GM18951 (cell line): ENCODE data around the gene HIVEP2.

Source experiments
- POLR2A ChIP-seq: IDR thresholded peaks from 4 replicates; pipeline ENCODE4 v1.6.1; 2011; ENCODE audit warnings: mild to moderate bottlenecking; ENCODE audit not compliant: insufficient read length, insufficient read depth; ENCODE audit errors: extremely low read depth
- in situ Hi-C: fragments of 300-500 bp; cut with MboI; formaldehyde crosslinking; loops from one replicate; pipeline ENCODE4 v1.12.0; 2022; ENCODE audit warnings: low sequenced_read_pairs, mixed read lengths, inconsistent platforms; ENCODE audit not compliant: unreplicated experiment

HIVEP2 gene

GRCh38 chr6:142783499-142783898 is 161.5 kb downstream of the HIVEP2 start:
- in situ Hi-C loops, result no loop called here
- TF ChIP-seq POLR2A, result no peak

DNA sequence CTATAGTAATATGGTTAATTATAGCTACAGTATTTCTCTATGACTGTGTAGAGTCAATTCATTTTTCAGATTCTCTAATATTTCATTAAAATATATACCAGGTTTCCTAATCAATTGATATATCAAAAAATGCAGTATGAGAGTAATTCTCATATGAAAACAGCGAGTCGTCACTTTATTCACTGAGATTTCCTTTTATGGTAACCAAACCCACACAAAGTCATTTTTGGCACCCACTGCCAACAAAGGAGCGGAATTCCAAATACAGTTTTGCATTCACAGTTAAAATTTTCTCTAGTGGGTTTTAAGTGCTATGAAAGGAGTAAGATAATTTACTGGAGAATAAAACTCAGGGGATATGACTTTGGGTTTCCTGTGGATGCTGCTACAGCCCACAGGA is 163.8 kb downstream of the HIVEP2 start:
- TF ChIP-seq POLR2A, result no peak

GRCh38 chr6:142773859-142774648 is 170.9 kb downstream of the HIVEP2 start:
- in situ Hi-C loops, result no loop called here
- TF ChIP-seq POLR2A, result no peak

More for the DNA sequence above, 163.8 kb downstream of the HIVEP2 start:
- in situ Hi-C loops, result no loop called here

GRCh38 chr6:142773324-142773723 is 171.7 kb downstream of the HIVEP2 start:
- in situ Hi-C loops, result no loop called here
- no peak for TF ChIP-seq POLR2A

GRCh38 chr6:142771162-142771561 is 173.8 kb downstream of the HIVEP2 start:
- no peak for TF ChIP-seq POLR2A
- in situ Hi-C loops, result no loop called here

DNA sequence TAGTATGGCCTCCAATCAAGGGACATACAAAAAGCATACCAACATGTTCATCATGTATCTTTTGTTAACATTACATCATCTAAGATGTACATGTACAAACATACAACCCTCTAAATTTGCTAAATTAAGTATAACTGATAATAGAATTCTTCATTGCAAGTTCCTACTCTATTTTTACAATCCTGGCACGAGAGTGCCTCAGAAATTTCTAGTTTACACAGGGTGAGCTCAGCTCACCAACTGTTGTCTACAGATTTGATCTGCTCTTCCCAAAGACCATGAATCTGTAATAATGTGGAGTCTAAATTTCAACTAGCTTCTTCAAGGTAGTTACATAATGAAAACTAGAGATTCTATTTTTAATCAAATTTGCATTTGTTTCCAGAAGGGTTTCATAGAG is 179.7 kb downstream of the HIVEP2 start:
- in situ Hi-C loops, result no loop called here
- TF ChIP-seq POLR2A, result no peak

DNA sequence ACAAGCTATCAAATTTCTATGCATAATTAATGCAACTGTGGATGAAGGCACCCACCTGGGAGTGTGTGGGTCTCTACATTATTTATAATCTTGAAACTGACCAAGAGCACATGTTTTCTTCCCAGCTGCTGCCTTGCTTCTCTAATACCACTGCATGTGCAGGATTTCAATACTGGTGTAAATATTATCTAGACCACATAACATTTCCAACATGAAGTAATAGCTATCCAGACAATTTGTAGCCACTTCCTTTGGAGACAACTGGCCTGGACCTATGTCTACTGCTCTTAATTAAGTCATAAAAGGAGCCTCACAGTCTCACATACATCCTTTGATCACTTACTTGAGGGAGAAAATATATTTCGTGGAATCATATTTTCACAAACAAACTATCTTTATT is 180.7 kb downstream of the HIVEP2 start:
- in situ Hi-C loops, result no loop called here
- no peak for TF ChIP-seq POLR2A

DNA sequence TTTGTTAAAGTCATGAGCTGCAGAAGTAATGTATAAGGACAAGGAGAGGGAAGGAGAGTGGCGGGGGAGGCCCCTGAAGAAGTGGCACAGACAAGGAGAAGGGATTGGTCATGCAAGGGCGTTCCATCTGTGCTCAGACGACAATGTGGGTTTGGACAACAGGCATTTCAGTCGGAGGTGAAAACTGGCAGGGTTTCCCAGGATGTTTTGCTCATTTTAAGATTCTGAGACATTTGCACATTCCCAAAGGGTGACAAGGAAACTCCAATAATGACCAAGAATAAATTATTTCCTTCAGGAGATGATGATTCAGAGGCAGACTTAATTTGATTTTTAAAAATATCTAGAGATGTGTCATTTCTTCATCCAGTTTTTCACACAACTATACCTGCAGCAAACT is 181.8 kb downstream of the HIVEP2 start:
- in situ Hi-C loops, result no loop called here
- TF ChIP-seq POLR2A, result no peak

DNA sequence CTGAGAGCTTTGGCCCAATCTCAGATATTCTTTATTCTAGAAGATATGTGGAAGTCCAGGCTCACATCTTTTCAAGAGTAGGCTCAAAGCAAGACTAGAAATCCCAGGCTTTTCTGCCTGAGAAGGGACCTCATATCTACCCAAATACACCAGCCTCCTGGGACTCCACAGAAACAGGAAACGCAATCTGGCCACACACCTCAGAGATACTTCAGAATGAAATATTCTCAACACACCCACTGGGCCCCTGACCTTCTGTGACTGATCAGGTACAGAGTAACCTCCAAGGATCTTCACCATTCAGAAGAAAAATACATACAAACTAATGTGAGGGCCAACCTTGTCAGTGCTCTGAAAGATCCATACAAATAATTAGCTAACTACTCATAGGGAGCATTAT is 183.2 kb downstream of the HIVEP2 start:
- TF ChIP-seq POLR2A, result no peak
- in situ Hi-C loops, result no loop called here

GRCh38 chr6:142760152-142760551 is 184.8 kb downstream of the HIVEP2 start:
- no peak for TF ChIP-seq POLR2A
- in situ Hi-C loops, result no loop called here

GRCh38 chr6:142758629-142759025 is 186.3 kb downstream of the HIVEP2 start:
- TF ChIP-seq POLR2A, result no peak
- in situ Hi-C loops, result no loop called here

DNA sequence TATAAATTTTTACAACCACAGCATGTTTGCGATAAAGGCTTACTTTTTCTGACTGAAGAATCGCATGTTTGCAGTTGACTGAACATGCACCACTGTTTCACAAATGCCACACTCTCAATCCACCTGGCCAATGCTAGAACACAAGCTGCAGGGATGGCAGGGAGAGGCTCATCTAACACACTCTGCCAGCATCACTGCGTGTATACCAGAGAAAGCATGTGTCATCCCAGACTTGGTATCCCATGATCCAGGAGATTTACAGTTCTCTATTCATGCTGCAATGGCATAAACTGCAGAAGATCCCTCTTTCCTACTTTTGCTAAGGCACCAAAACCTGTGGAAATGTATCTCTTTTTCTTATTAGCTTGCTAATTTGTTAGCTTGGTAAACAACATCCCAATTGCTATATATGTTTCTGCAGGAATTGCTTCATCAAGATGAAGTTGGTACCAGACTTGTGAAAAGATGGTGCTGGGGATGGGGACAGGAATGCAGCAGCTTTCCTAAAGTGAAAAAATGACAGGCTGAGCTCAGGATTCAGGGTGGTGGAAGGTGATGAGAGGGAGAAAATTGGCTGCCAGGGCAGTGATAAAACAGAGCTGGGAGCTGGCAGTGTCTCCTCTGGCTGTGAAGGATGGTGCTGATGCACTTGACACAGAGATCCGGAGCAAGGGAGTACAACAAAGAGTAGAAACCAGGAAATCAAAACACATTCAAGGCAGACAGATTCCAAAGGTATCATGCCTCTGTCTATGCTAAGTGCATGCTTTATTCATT is 186.9 kb downstream of the HIVEP2 start:
- in situ Hi-C loops, result no loop called here
- TF ChIP-seq POLR2A, result no peak

- in situ Hi-C loops, result no loop called here
- no peak for TF ChIP-seq POLR2A
Measured at GRCh38 chr6:142756215-142756630, 188.8 kb downstream of the HIVEP2 start.

DNA sequence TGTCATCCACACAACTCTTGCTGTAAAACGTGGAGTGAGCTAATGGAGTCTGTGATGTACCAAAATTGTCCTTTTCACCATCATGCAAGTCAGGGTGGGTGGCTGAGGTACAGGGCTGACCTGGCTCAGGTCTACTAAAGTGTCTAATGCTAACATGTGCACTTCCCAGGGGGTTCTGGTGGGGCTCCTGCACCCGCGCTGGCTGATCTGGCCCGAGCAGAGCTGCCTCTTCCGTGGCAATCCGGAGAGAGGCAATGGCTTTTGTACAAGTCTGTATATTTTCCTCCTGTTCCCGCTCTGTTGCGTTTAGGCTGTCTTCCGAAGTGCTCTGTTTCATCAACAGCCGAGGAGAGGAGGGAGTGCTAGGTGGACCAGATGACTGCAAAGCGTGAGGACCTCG is 191.8 kb downstream of the HIVEP2 start:
- TF ChIP-seq POLR2A, result no peak
- in situ Hi-C loops, result no loop called here
